ENCODE measurements around the gene HOXD3.

- TF ChIP-seq EP300 (IDR thresholded peaks at IDR 0.05; ENCODE audit: borderline replicate concordance), result no peak
- TF ChIP-seq YY1 (IDR thresholded peaks at IDR 0.05; ENCODE audit: low read depth), result no peak
- no peak for TF ChIP-seq REST (IDR thresholded peaks at IDR 0.05; ENCODE audit: low read depth)
- TF ChIP-seq TCF12 (IDR thresholded peaks at IDR 0.05; ENCODE audit: low read depth), result no peak
- no peak for TF ChIP-seq FOXM1 (IDR thresholded peaks at IDR 0.05; ENCODE audit: borderline replicate concordance, low read depth)
- no peak for TF ChIP-seq TAF1 (IDR thresholded peaks at IDR 0.05; ENCODE audit: low read depth)
- TF ChIP-seq ZBTB7A (IDR thresholded peaks at IDR 0.05; ENCODE audit: low read depth), result no peak
- TF ChIP-seq, protein P1, sequence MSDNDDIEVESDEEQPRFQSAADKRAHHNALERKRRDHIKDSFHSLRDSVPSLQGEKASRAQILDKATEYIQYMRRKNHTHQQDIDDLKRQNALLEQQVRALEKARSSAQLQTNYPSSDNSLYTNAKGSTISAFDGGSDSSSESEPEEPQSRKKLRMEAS (IDR thresholded peaks at IDR 0.05), result no peak
Observed at GRCh38 chr2:176150584-176151441, 6.3 kb upstream of the HOXD3 start.
